MM.1S (cell line): ENCODE measurements around the gene RAPGEF2.

Source experiments
- DNase-seq: peaks from one replicate; pipeline ENCODE4 v3.0.0-alpha.2; 2015
- H2AFZ ChIP-seq: fragments of 300-600 bp; sonication (generic); 2 replicates; pipeline ENCODE4 v1.6.0; 2016; ENCODE audit warnings: antibody characterized with exemption, low read length
- H3F3A ChIP-seq: fragments of 300-600 bp; sonication (generic); 2 replicates; pipeline ENCODE4 v1.6.1; 2016; ENCODE audit warnings: mild to moderate bottlenecking, antibody characterized with exemption, low read length, moderate library complexity, mixed read lengths; ENCODE audit not compliant: insufficient read depth
- H3K27ac ChIP-seq: fragments of 300-600 bp; sonication (generic); 2 replicates; pipeline ENCODE4 v1.5.1; 2016; ENCODE audit warnings: mild to moderate bottlenecking, low read length
- H3K27me3 ChIP-seq: fragments of 300-600 bp; sonication (generic); replicated peaks from 2 replicates; pipeline ENCODE4 v1.6.0; 2016; ENCODE audit warnings: low read length; ENCODE audit not compliant: insufficient read depth
- H3K36me3 ChIP-seq: fragments of 300-600 bp; sonication (generic); replicated peaks from 2 replicates; pipeline ENCODE4 v1.6.1; 2016; ENCODE audit warnings: mild to moderate bottlenecking, low read length, mixed read lengths; ENCODE audit not compliant: insufficient read depth
- H3K4me1 ChIP-seq: fragments of 300-600 bp; sonication (generic); 2 replicates; pipeline ENCODE4 v1.6.1; 2016; ENCODE audit warnings: low read length, mixed read lengths
- H3K4me2 ChIP-seq: fragments of 300-600 bp; sonication (generic); 2 replicates; pipeline ENCODE4 v1.6.0; 2016; ENCODE audit warnings: low read depth, low read length
- H3K4me3 ChIP-seq: fragments of 300-600 bp; sonication (generic); 2 replicates; pipeline ENCODE4 v1.5.1; 2016; ENCODE audit warnings: low read length, mixed read lengths
- H3K79me2 ChIP-seq: fragments of 300-600 bp; sonication (generic); 2 replicates; pipeline ENCODE4 v1.6.1; 2016; ENCODE audit warnings: mixed run types, low read length, mixed read lengths
- H3K9ac ChIP-seq: fragments of 300-600 bp; sonication (generic); 2 replicates; pipeline ENCODE4 v1.6.1; 2016; ENCODE audit warnings: low read length, mixed read lengths
- H3K9me2 ChIP-seq: fragments of 300-600 bp; sonication (generic); replicated peaks from 2 replicates; pipeline ENCODE4 v1.6.1; 2016; ENCODE audit warnings: mild to moderate bottlenecking, low read length, mixed read lengths; ENCODE audit not compliant: insufficient read depth
- H3K9me3 ChIP-seq: fragments of 300-600 bp; sonication (generic); replicated peaks from 2 replicates; pipeline ENCODE4 v1.6.1; 2016; ENCODE audit warnings: mild to moderate bottlenecking, low read length, mixed read lengths; ENCODE audit not compliant: insufficient read depth
- H4K20me1 ChIP-seq: fragments of 300-600 bp; sonication (generic); 2 replicates; pipeline ENCODE4 v1.6.1; 2016; ENCODE audit warnings: mild to moderate bottlenecking, low read length, moderate library complexity, mixed read lengths; ENCODE audit not compliant: insufficient read depth
- EZH2 ChIP-seq: fragments of 300-600 bp; sonication (generic); optimal IDR thresholded peaks from 2 replicates; pipeline ENCODE3; 2017; ENCODE audit warnings: low read depth, mild to moderate bottlenecking, antibody characterized with exemption, low read length, mixed read lengths
- EZH2phosphoT487 ChIP-seq: fragments of 300-600 bp; sonication (generic); IDR thresholded peaks from 2 replicates; pipeline ENCODE4 v1.6.1; 2018; ENCODE audit warnings: antibody characterized with exemption, low read length
- TF ChIP-seq, protein P1 (sequence below): fragments of 300-600 bp; sonication (generic); IDR thresholded peaks from 2 replicates; pipeline ENCODE4 v1.5.1; 2016; ENCODE audit warnings: antibody characterized with exemption, low read length, mixed read lengths

The RAPGEF2 gene

DNA sequence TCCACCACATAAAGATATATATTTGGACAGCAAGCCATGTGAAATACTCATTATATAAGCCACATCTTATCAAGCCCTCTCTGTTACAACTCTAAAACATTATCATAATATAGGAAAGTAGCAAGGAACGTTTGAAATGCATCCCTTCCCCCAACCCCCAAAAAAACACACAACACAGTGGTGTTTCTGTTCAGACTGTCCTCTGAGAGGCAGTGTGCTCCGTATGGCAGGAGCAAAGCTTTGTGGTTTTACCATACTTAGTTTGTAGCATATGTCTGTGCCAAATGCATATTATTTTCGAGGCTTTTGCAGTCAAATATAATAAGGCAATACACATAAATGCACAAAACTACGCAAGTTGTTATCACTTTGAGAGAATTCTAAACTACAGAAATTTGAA is 194.2 kb downstream of the RAPGEF2 start:
- Histone ChIP-seq H3K27me3 (no peaks in the 10 kb centered on the region), H3K9me3 (no peaks in the 10 kb centered on the region), H3K79me2 (no peaks in the 10 kb centered on the region), H3K36me3 (no peaks in the 10 kb centered on the region), H3K27ac (no peak overlapping the region), H2AFZ (no peak overlapping the region), H4K20me1 (no peaks in the 10 kb centered on the region), H3K4me3 (no peak overlapping the region), H3K9ac (no peak overlapping the region), H3K9me2 (no peaks in the 10 kb centered on the region), H3F3A (no peaks in the 10 kb centered on the region), H3K4me1 (no peaks in the 10 kb centered on the region), H3K4me2 (no peak overlapping the region)
- DNase-seq = no peak
- TF ChIP-seq, protein P1, sequence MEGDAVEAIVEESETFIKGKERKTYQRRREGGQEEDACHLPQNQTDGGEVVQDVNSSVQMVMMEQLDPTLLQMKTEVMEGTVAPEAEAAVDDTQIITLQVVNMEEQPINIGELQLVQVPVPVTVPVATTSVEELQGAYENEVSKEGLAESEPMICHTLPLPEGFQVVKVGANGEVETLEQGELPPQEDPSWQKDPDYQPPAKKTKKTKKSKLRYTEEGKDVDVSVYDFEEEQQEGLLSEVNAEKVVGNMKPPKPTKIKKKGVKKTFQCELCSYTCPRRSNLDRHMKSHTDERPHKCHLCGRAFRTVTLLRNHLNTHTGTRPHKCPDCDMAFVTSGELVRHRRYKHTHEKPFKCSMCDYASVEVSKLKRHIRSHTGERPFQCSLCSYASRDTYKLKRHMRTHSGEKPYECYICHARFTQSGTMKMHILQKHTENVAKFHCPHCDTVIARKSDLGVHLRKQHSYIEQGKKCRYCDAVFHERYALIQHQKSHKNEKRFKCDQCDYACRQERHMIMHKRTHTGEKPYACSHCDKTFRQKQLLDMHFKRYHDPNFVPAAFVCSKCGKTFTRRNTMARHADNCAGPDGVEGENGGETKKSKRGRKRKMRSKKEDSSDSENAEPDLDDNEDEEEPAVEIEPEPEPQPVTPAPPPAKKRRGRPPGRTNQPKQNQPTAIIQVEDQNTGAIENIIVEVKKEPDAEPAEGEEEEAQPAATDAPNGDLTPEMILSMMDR = no peak
- TF ChIP-seq EZH2 (no peak), EZH2phosphoT487 (no peak)

DNA sequence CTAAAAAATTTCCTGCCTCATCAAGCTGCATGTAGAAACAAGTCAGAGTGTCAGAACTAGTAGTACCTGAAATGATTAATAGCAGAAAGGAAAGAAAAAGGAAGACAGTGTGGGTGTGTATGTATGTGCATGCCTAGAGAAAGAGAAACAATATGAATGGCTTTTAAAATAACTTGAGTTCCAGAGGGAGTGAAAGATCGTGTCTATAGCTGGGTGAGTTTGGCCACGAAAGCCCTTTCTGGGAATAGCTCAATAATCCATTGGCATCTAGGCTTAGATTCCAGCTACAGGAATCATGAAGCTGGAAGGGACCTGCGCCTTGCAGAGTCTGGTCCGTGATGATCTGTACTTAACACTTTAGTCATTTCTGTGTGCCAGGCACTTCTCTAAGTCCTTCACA is 195.6 kb downstream of the RAPGEF2 start:
- Histone ChIP-seq H3K4me3 (no peak overlapping the region), H3K27ac (no peak overlapping the region), H3K27me3 (no peaks in the 10 kb centered on the region), H2AFZ (no peak overlapping the region), H3K9ac (no peak overlapping the region), H3K4me2 (no peak overlapping the region), H3K79me2 (no peaks in the 10 kb centered on the region), H3K36me3 (no peaks in the 10 kb centered on the region), H3K4me1 (no peaks in the 10 kb centered on the region), H3F3A (no peaks in the 10 kb centered on the region), H4K20me1 (no peaks in the 10 kb centered on the region), H3K9me2 (no peaks in the 10 kb centered on the region), H3K9me3 (no peaks in the 10 kb centered on the region)
- TF ChIP-seq EZH2 = no peak
- TF ChIP-seq EZH2phosphoT487 = no peak
- TF ChIP-seq, protein P1 = no peak
- DNase-seq = no peak

- TF ChIP-seq EZH2phosphoT487 = no peak
- TF ChIP-seq, protein P1 = no peak
- no peak for TF ChIP-seq EZH2
- H3K36me3 ChIP-seq = no peaks in the 10 kb centered on the region
- DNase-seq = no peak
- no peaks in the 10 kb centered on the region for H3K9me2 ChIP-seq
- no peaks in the 10 kb centered on the region for H3K79me2 ChIP-seq
- no peak overlapping the region for H2AFZ ChIP-seq
- no peak overlapping the region for H3K27ac ChIP-seq
- H4K20me1 ChIP-seq = no peaks in the 10 kb centered on the region
- H3K27me3 ChIP-seq = no peaks in the 10 kb centered on the region
- H3K9ac ChIP-seq = no peak overlapping the region
- H3K9me3 ChIP-seq = no peaks in the 10 kb centered on the region
- H3K4me2 ChIP-seq = no peak overlapping the region
- H3K4me1 ChIP-seq = no peaks in the 10 kb centered on the region
- H3K4me3 ChIP-seq = no peak overlapping the region
- H3F3A ChIP-seq = no peaks in the 10 kb centered on the region
Observed at GRCh38 chr4:159303435-159303834, 200.6 kb downstream of the RAPGEF2 start.
